Measurements from ENCODE around the gene SELL. TPM values are rescaled to one million over a fixed set of nuclear protein-coding genes. Genes with fewer than 3 reads are reported as not detected.

The SELL gene
- total RNA-seq, 1 donor from 2014 or later, result 8.4 TPM

DNA sequence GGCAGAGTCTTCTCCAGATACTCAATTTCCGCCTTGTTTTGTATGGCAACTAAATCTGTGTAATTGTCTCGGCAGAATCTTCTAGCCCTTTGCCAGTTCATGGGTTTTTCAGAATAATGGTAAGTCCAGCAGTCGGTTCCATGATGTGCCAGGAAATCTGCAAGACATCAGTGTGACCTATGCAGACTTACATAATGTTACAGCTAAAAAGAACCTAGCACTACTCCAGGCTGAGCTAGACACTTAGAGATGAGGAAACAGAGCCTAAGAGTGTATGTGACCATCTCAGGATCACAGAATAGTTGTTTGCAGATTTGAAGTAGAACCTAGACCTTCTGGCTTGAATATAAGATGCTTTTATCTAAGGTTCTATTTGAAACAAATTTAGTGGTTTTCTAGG lies 2.8 kb downstream of the SELL start:
- no peak overlapping the region for H3K27ac ChIP-seq (ENCODE audit: low read depth, low read length)
- no peaks in the 10 kb centered on the region for H3K9me3 ChIP-seq (ENCODE audit: control insufficient read depth in 3 of 3, low read length in 3 of 3)
- no peaks in the 10 kb centered on the region for H3K27me3 ChIP-seq (ENCODE audit: control insufficient read depth in 3 of 3, insufficient read depth in 3 of 3, low read length in 3 of 3)
- peaks cover 0 to 4% (median 0%) of the 10 kb centered on the region in 3 donors for H3K4me1 ChIP-seq (ENCODE audit: control insufficient read depth in 3 of 3, insufficient read depth in 3 of 3, low read length in 3 of 3)
- no peak overlapping the region for H3K9ac ChIP-seq (ENCODE audit: low read depth in 1 of 3, low read length in 3 of 3)
- no peak overlapping the region for H3K4me3 ChIP-seq (ENCODE audit: low read length in 3 of 3)
- no peaks in the 10 kb centered on the region for H3K36me3 ChIP-seq (ENCODE audit: control insufficient read depth in 3 of 3, insufficient read depth in 3 of 3, low read length in 3 of 3)

DNA sequence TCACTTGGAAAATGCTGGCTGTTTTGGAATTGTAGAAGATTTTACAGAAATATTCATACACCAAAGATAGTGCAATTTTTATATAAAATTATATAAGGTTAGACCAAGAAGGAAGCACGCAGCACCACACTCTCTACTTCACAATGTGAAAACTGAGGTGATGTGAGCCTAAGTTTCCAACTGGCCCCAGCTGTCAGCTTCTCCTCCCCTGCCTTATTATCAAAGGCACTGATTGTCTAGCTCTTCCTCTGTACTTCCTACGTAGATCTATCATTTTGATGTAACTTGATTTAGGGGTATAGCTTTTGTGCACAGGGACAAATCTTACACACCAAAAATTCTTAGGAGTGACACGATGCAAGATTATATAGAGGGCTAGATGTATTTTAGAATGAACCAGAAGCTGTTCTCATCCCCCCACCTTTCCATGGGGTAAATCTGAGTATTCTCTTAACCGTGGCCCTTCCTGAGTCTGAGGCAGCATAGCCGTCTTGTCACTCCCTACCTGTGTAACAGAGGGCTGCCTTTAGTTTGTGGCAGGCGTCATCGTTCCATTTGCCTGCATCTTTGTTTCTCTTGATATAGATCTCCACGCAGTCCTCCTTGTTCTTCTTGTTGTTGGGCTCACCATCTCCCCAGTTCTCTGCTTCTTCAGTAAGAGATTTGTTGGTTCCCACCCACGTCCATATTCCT lies 3.4 kb downstream of the SELL start:
- Histone ChIP-seq H3K36me3 (ENCODE audit: control insufficient read depth in 3 of 3, insufficient read depth in 3 of 3, low read length in 3 of 3) (no peaks in the 10 kb centered on the region), H3K27me3 (ENCODE audit: control insufficient read depth in 3 of 3, insufficient read depth in 3 of 3, low read length in 3 of 3) (no peaks in the 10 kb centered on the region), H3K9ac (ENCODE audit: low read depth in 1 of 3, low read length in 3 of 3) (no peak overlapping the region), H3K27ac (ENCODE audit: low read depth, low read length) (no peak overlapping the region), H3K4me3 (ENCODE audit: low read length in 3 of 3) (no peak overlapping the region), H3K4me1 (ENCODE audit: control insufficient read depth in 3 of 3, insufficient read depth in 3 of 3, low read length in 3 of 3) (peaks cover 0 to 4% (median 0%) of the 10 kb centered on the region in 3 donors), H3K9me3 (ENCODE audit: control insufficient read depth in 3 of 3, low read length in 3 of 3) (no peaks in the 10 kb centered on the region)

DNA sequence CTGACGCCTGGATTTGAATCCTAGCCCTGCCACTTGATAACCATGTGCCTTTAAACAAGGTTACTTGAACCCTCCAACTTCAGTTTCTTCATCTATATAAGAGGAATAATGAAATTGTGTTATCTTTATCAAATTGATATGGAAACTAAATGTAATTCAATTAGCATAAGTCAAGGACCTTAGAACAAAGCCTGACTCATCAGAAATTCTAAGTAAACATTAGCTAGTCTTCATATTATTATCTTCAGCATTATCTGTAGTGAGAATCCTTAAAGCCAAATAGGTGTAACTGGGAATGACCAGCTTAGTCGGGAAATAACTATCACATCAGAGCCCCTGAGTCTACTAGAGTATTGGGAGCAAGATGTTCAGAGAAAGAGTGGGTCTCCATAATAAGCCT lies 6.6 kb downstream of the SELL start:
- H3K27ac ChIP-seq (ENCODE audit: low read depth, low read length), result no peak overlapping the region
- H3K27me3 ChIP-seq (ENCODE audit: control insufficient read depth in 3 of 3, insufficient read depth in 3 of 3, low read length in 3 of 3), result no peaks in the 10 kb centered on the region
- H3K9me3 ChIP-seq (ENCODE audit: control insufficient read depth in 3 of 3, low read length in 3 of 3), result no peaks in the 10 kb centered on the region
- no peak overlapping the region for H3K9ac ChIP-seq (ENCODE audit: low read depth in 1 of 3, low read length in 3 of 3)
- H3K4me1 ChIP-seq (ENCODE audit: control insufficient read depth in 3 of 3, insufficient read depth in 3 of 3, low read length in 3 of 3), result no peaks in the 10 kb centered on the region
- H3K36me3 ChIP-seq (ENCODE audit: control insufficient read depth in 3 of 3, insufficient read depth in 3 of 3, low read length in 3 of 3), result no peaks in the 10 kb centered on the region
- H3K4me3 ChIP-seq (ENCODE audit: low read length in 3 of 3), result no peak overlapping the region

DNA sequence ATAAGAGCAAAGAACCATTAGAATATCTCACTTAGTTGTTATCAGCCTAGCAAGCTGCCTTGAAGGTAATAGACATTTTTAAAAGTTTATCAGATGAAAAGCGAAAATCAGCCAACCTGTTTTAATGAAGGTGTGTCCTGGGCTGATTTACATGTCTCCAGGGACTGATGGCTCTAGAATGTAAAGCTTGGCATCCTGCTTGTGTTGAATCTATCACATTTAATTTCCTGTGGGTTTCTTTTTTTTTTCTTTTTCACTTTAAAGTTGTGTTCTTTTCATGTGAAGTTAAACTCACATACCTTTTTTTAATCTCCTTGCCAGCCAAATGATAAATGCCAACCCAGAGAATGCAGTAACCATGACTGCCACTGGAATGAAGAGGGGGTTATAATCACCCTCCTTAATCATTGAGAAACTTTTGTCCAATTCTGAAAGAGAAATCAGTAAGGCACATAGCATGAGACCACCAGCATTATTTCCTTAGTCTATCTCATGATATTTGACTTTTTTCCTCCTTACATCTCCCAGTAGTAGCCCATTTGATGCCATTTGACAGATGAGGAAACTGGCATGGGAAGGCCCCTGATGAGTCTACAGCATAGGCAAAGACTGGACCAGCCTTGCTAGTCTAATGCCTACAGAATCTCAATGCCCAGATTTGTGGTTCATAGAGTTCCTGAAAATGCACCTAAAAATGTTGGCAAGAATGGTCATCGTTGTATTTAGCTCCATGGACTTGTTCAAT lies 10.0 kb downstream of the SELL start:
- H3K4me3 ChIP-seq (ENCODE audit: low read length in 3 of 3), result no peak overlapping the region
- H3K9ac ChIP-seq (ENCODE audit: low read depth in 1 of 3, low read length in 3 of 3), result no peak overlapping the region
- no peaks in the 10 kb centered on the region for H3K27me3 ChIP-seq (ENCODE audit: control insufficient read depth in 3 of 3, insufficient read depth in 3 of 3, low read length in 3 of 3)
- H3K27ac ChIP-seq (ENCODE audit: low read depth, low read length), result no peak overlapping the region
- peaks cover 0 to 2% (median 0%) of the 10 kb centered on the region in 3 donors for H3K36me3 ChIP-seq (ENCODE audit: control insufficient read depth in 3 of 3, insufficient read depth in 3 of 3, low read length in 3 of 3)
- H3K4me1 ChIP-seq (ENCODE audit: control insufficient read depth in 3 of 3, insufficient read depth in 3 of 3, low read length in 3 of 3), result no peaks in the 10 kb centered on the region
- H3K9me3 ChIP-seq (ENCODE audit: control insufficient read depth in 3 of 3, low read length in 3 of 3), result no peaks in the 10 kb centered on the region

DNA sequence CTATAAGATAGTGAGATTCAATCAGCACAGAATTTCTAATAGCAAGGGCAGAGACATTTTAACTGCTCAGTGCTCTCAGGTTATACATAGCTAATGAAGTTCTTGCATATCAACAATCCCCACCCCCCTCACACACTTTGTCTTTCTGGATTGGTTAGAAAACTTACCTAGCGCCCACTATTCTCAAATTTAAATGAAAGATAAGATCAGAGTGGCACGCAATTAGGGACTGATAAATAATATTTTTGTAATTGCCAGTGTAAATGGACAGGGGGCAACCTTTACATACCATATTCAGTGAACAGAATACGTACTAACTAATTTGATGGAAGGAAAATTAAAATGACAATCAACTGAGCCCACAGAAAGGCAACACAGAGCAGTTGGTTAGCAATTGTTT lies 11.7 kb downstream of the SELL start:
- Histone ChIP-seq H3K9me3 (ENCODE audit: control insufficient read depth in 3 of 3, low read length in 3 of 3) (no peaks in the 10 kb centered on the region), H3K27ac (ENCODE audit: low read depth, low read length) (no peak overlapping the region), H3K27me3 (ENCODE audit: control insufficient read depth in 3 of 3, insufficient read depth in 3 of 3, low read length in 3 of 3) (no peaks in the 10 kb centered on the region), H3K9ac (ENCODE audit: low read depth in 1 of 3, low read length in 3 of 3) (no peak overlapping the region), H3K4me1 (ENCODE audit: control insufficient read depth in 3 of 3, insufficient read depth in 3 of 3, low read length in 3 of 3) (no peaks in the 10 kb centered on the region), H3K4me3 (ENCODE audit: low read length in 3 of 3) (no peak overlapping the region), H3K36me3 (ENCODE audit: control insufficient read depth in 3 of 3, insufficient read depth in 3 of 3, low read length in 3 of 3) (peaks cover 0 to 2% (median 0%) of the 10 kb centered on the region in 3 donors)

DNA sequence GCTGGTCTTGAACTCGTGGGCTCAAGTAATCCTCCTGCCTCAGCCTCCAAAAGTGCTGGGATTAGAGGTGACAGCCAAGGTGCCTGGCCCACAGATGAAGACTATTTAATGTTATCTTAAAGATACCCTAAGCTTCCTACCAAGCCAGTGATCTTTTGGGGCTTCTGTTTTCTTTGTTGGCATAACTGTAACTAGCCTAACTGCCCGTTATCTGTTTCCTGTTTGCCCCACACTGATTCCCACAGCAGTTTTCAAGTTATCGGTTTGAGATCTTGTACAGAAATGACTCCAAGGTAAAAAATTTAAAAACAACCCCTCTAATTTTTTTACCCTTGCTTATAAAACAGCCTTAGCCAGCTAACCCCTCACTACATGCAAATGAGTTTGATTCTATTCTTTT lies 12.4 kb downstream of the SELL start:
- no peak overlapping the region for H3K4me3 ChIP-seq (ENCODE audit: low read length in 3 of 3)
- no peak overlapping the region for H3K27ac ChIP-seq (ENCODE audit: low read depth, low read length)
- no peaks in the 10 kb centered on the region for H3K9me3 ChIP-seq (ENCODE audit: control insufficient read depth in 3 of 3, low read length in 3 of 3)
- H3K9ac ChIP-seq (ENCODE audit: low read depth in 1 of 3, low read length in 3 of 3), result no peak overlapping the region
- H3K27me3 ChIP-seq (ENCODE audit: control insufficient read depth in 3 of 3, insufficient read depth in 3 of 3, low read length in 3 of 3), result no peaks in the 10 kb centered on the region
- H3K36me3 ChIP-seq (ENCODE audit: control insufficient read depth in 3 of 3, insufficient read depth in 3 of 3, low read length in 3 of 3), result peaks cover 0 to 2% (median 0%) of the 10 kb centered on the region in 3 donors
- no peaks in the 10 kb centered on the region for H3K4me1 ChIP-seq (ENCODE audit: control insufficient read depth in 3 of 3, insufficient read depth in 3 of 3, low read length in 3 of 3)

DNA sequence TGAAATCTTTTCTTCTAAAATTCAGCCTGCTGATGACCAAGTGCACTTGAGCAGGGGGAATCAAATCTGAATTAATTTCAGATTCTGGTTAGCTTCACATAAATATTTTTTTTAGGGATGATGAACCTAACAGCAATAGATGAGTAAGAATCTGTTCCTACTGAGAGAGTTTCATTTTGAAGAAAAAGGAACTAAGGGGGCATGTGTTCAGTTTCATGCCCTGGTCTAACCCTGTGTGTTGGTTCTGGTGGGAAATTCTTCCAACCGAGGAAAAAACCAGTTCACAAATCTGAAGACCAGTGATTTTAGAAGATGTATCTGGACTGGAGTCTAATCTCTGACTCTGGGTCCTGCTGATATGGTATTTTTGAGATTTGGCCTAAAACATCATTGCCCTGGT lies 13.7 kb downstream of the SELL start:
- Histone ChIP-seq H3K9ac (ENCODE audit: low read depth in 1 of 3, low read length in 3 of 3) (no peak overlapping the region), H3K4me1 (ENCODE audit: control insufficient read depth in 3 of 3, insufficient read depth in 3 of 3, low read length in 3 of 3) (no peaks in the 10 kb centered on the region), H3K27ac (ENCODE audit: low read depth, low read length) (no peak overlapping the region), H3K27me3 (ENCODE audit: control insufficient read depth in 3 of 3, insufficient read depth in 3 of 3, low read length in 3 of 3) (no peaks in the 10 kb centered on the region), H3K36me3 (ENCODE audit: control insufficient read depth in 3 of 3, insufficient read depth in 3 of 3, low read length in 3 of 3) (peaks cover 0 to 2% (median 0%) of the 10 kb centered on the region in 3 donors), H3K4me3 (ENCODE audit: low read length in 3 of 3) (no peak overlapping the region), H3K9me3 (ENCODE audit: control insufficient read depth in 3 of 3, low read length in 3 of 3) (no peaks in the 10 kb centered on the region)

DNA sequence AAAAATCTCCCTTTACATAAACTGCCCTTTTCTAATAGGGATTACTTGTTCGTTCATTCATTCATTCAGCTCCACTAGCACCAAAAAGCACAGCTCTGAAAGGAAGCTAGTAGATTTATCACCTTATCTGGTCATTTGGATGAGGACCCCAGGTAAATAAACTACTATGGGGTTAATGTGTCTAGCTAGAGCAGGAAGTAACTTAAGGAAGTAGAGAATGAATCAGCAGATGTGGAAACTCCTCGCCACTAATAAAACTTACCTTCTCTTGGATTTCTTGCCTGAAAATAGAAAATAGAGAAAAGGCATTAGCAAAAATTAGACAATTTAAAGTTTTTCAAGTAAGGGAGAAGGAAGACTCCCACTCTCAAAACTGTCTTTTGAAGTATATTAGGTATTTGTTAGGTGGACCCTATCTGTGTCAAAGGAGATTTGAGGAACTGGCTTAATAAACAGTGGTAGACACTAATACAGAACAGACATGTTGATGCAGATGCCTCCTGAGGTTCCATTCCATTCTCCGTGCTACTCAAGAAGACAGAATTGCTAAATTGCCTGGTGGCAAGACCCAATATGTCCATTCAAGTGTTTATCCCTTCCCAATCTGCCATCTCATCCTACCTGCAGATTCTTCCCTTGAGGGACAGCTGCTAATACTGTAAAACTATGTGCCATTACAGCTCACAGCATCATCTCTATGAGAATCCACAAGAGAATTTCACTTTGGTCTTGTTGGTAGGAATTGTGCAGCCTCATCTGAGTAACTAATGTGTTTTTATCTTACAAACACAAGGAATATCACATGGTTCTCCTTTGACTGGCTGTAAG lies 14.9 kb downstream of the SELL start:
- no peaks in the 10 kb centered on the region for H3K27me3 ChIP-seq (ENCODE audit: control insufficient read depth in 3 of 3, insufficient read depth in 3 of 3, low read length in 3 of 3)
- no peak overlapping the region for H3K4me3 ChIP-seq (ENCODE audit: low read length in 3 of 3)
- peaks cover 0 to 2% (median 0%) of the 10 kb centered on the region in 3 donors for H3K36me3 ChIP-seq (ENCODE audit: control insufficient read depth in 3 of 3, insufficient read depth in 3 of 3, low read length in 3 of 3)
- no peaks in the 10 kb centered on the region for H3K9me3 ChIP-seq (ENCODE audit: control insufficient read depth in 3 of 3, low read length in 3 of 3)
- H3K4me1 ChIP-seq (ENCODE audit: control insufficient read depth in 3 of 3, insufficient read depth in 3 of 3, low read length in 3 of 3), result no peaks in the 10 kb centered on the region
- no peak overlapping the region for H3K9ac ChIP-seq (ENCODE audit: low read depth in 1 of 3, low read length in 3 of 3)
- no peak overlapping the region for H3K27ac ChIP-seq (ENCODE audit: low read depth, low read length)

DNA sequence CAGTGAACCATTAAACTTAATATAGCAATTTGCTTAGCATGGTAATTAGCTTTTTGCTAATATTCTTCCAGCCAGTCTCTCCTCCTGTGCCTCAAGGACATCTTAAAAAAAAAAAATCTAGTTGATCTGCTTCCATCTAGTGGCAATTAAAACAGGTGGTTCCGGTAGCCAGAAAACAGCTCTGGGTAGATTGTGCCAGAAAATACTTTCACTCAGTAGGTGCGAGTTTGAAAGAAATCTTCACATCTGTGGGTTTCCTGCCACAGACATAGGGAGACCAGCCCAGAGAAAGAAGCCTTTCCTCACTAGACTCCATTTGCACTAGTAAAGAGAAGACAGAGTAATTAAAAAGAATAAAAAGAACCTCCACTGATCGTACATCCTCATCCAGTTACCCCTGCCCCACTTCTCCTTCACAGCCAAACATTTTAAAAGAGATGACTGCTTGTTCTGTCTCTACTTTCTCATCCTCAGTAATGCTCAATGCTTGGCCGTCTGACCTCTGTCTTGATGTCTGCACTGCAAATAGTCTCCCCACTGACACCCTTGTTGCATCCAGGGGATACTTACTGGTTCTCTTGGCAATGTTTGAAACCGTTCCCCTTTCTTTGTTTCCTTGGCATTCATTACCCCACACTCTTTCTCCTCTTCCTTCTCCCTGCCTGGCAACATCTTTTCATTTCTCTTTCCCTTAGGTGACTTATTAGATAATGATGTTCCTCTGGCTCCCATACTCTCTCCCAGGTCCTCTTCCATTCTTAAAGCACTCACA lies 16.9 kb downstream of the SELL start:
- H3K4me1 ChIP-seq (ENCODE audit: control insufficient read depth in 3 of 3, insufficient read depth in 3 of 3, low read length in 3 of 3), result no peaks in the 10 kb centered on the region
- no peak overlapping the region for H3K4me3 ChIP-seq (ENCODE audit: low read length in 3 of 3)
- no peaks in the 10 kb centered on the region for H3K27me3 ChIP-seq (ENCODE audit: control insufficient read depth in 3 of 3, insufficient read depth in 3 of 3, low read length in 3 of 3)
- H3K9me3 ChIP-seq (ENCODE audit: control insufficient read depth in 3 of 3, low read length in 3 of 3), result no peaks in the 10 kb centered on the region
- peaks cover 0 to 2% (median 0%) of the 10 kb centered on the region in 3 donors for H3K36me3 ChIP-seq (ENCODE audit: control insufficient read depth in 3 of 3, insufficient read depth in 3 of 3, low read length in 3 of 3)
- no peak overlapping the region for H3K27ac ChIP-seq (ENCODE audit: low read depth, low read length)
- H3K9ac ChIP-seq (ENCODE audit: low read depth in 1 of 3, low read length in 3 of 3), result no peak overlapping the region
